Ramos (cell line): Measurements from ENCODE around the gene LPP.

Source experiments
- in situ Hi-C: fragments of 300-500 bp; cut with MboI; formaldehyde crosslinking; loops from one replicate; pipeline ENCODE4 v1.14.3; 2022; ENCODE audit warnings: low sequenced_read_pairs; ENCODE audit not compliant: unreplicated experiment

The LPP gene

DNA sequence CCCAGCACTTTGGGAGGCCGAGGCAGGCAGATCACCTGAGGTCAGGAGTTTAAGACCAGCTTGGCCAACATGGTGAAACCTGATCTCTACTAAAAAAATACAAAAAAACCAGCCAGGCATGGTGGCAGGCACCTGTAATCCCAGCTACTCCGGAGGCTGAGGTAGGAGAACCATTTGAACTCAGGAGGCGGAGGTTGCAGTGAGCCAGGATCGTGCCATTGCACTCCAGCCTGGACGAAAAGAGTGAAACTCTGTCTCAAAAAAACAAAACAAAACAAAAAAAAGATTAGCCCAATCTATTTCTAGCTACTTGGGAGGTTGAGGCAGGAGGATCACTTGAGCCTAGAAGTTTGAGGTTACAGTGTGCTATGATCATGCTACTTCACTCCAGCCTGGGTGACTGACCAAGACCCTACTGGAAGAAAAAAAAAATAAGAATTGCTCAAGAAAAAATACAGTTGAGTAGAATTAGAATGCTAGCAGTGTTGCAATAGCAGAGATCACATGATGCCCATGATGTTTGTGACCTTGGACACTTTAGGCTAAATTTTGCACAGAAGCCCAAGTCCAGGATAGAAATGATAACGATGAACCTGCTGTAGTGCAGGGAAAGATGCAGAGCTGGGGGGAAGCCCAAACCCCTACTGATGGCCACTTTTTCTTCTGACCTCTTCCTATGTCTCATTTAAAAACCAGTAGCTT lies 162.2 kb downstream of the LPP start:
- in situ Hi-C loops: no loop called here

DNA sequence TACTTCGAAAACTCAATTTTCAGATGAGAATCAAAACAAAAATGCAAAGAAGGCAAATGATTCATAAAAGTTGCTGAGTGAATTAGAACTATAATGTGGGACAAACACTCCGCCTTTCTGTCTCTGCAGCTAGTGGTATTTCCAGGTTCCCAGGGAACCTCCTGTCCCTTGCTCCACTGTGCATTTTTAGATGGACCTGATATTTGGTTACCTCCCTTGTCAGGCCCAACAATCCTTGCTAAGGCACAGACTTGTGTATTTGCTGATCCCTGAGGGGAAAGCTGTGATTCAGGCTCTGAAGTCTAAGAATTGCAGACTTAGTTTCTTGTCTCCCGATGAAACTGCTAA lies 162.7 kb downstream of the LPP start:
- in situ Hi-C loops: no loop called here

DNA sequence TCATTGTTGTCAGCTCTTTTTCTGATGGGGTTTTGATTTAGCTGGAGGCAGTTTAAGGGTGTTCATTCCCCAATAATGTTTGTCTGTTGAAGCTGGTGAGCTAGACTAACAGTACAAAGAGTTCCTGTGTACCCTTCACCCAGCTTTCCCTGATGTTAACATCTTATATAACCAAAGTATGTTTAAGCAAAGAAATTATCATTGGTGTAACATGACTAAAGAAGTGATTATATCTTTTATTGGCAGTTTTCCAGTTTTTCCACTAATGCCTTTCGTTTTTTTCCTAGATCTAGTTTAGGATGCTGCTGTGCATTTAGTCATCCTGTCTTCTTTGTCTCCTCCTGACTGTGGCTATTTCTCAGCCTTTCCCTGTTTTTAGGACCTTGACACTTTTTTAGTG lies 165.6 kb downstream of the LPP start:
- in situ Hi-C loops: no loop called here

DNA sequence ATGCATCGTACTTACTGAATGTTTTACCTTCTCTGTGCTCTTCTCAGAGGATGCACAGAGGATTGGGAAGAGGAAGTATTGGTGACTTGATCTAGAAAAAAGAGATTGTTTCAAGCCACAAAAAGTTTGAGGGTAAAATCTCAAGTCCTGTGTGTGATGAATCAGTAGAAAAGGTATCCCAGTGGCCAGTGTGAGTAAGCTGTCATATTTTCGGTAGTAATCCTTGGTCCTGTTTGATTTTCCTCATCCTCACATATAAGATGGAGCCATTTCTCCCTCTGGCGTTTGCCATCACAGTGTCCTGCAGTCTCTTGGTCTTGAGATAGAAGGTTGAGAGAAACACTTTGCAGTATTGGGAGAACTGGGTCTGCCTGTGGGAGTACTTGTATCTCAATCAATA lies 166.8 kb downstream of the LPP start:
- in situ Hi-C loops: no loop called here

DNA sequence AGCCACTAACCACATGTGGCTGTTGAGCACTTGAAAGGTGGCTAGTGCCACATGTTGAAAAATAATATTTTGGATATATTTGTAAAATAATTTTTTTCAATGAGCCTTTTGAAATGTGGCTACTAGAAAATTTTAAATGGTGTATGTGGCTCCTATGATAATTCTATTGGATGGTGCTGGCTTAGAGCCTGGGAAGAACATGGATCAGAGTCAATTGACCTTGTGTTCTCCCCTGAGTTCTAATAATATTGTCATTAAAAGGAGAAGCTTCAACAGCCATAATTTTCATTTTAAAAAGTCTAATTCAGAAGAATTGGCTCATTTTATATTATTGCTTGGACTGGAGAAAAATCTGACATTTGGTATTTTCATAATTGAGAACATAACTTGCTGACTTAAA lies 167.3 kb downstream of the LPP start:
- in situ Hi-C loops: no loop called here

DNA sequence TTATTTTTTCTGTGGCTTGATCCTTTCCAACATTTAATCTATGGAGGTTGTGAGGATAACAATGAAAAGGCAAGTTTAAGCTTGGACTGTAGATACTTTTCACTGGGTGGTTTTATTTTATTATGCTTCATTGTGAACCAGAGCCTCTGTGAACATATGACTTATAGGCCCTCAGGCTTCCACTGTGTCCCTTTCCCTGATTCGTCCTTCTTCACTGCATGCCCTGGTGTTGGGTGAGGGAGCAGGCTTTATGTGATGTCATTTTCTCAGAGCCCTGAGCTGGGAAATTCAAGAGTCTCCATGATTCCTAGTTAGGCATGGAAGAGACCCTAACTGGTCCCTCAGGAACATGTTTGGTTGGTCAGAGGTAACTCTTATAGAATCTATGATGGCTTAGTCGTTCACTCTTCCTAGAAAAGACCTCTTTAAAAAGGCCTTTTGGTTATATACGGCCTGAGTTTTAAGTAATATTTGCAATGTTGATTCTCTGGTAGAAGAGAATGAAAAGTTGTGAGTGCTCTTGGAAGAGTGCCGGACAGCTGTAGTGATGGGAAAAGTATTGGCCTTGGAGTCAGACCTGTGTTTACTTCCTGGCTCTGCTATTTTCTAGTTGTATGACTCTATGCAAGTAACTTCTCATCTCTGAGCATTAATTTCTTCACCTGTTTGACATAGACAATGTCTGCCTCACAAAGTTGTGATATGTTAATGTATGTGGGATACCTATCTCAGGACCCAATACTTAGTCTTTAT lies 168.4 kb downstream of the LPP start:
- in situ Hi-C loops: no loop called here

DNA sequence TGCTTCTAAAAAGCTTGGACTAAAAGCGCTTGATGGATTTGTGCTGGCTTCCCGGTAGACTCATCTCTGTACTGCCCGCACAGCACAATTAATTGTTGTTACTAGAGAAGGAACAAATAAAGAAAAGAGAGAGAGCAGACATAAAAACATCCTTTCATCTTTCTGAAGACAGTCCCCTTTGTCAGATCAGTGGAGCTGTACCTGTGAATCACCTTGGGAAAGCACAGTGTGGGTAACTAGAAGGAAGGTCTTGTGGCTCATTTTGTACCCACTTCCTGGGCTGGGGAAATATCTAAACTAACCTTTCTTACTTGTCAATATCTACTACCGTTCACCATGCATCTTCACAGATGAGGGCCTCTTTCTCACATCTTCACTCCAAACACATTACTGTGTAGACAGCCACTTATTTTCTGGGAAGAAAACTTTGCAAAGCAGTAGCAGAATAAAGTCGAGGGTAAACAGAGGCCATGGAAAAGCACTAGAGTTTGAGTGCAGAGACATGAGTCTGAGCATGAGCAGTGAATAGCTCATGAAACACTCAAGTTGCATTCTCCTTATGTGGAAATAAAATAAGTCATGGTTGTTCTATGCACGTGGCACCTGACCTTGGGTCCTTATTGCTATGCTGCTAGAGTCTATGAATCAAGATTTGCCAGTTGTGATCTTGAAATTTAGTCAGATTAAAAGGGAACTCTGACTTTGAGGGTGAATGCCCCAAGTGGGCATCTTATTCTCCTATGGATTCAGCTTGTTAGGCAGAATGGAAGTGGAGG lies 169.3 kb downstream of the LPP start:
- in situ Hi-C loops: no loop called here

DNA sequence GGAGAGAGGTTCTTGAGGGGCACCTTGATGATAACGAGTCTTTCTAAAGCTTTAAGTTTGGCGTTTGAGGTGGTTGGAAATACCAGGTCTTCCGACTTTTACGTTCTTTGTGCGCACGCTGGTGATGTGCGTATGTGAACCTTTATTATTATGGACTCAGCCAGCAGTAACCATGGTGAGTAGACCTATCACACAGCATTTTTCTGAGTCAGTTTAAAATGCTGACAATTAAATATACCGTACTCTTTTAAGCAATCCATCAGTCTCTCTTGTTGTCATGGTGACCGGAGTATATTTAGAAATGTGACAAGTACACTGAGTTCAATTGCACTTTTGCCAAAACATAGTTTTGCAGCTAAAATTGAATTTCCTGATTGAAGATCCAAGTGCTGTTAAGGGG lies 172.2 kb downstream of the LPP start:
- in situ Hi-C loops: no loop called here

DNA sequence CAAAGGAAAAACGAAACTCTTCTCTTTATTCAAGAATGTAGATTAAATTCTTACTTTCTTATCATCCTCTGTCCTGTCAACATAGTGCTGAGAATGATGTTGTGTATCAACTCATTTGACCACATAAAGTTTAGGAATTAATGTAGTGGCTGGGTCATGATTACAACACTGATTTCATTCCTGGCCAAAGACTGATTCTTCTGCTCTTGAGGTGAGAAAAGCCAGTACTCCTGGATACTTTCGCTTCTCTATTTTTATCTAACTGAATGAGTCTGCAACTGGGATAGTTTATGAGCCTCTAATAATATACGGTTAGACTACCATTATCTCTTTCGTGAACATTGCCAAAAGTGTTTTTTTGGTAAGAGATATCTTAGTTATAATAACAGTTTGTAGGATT lies 173.0 kb downstream of the LPP start:
- in situ Hi-C loops: no loop called here

DNA sequence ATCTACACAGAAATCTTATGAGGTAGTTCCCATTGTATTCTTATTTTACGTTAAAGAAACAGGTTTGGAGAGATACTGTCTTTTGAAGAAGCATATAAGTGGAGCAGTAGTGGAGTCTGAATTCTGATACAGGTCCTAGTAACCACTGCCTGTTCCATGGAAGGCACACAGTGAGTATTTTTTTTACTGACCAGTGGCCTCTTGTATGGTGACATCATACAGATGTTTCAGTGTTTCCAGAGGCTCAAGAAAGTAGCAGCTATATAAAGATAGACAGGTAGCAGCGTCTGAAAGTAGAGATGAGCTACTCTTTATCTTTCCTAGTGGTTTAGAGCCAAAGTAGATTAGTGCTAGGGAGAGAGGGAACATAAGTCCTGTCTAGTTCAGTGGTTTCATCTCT lies 173.5 kb downstream of the LPP start:
- in situ Hi-C loops: no loop called here

DNA sequence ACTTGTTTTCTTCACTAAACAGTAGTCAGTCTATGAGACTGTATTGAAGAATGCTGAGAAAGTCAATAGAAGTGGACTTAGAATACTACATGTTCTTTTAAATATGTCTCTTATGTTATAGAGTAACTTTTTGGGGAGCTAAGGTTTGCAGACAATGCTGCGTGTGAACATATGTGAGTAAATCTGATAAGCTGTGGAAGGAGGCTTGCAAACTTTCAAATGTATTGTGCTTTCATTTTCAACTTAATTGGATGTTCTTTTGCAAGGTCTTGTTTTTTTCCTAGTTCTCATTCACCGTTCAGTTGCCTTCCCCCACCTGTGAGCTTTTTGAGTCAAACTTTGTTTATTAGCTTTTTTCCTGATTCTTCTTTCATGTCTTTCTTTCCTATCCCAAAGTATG lies 176.2 kb downstream of the LPP start:
- in situ Hi-C loops: no loop called here

DNA sequence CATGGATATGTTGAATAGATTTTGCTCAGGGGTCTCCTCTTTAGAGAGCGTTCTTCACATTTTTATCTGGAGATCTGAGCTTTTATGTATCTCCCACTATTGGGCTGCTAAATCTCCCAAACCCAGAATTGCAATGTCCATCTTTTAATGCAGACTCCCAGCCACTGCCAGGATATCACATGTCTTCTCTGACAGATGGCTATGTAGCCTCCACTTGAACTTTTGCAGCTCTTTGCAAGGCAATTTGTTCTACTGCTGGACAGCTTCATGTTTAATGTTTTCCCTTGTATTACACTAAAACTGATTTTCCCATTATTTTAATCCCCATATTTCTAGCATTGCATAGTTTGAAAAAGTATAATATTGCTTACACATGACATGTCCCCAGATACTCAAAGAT lies 177.2 kb downstream of the LPP start:
- in situ Hi-C loops: no loop called here

DNA sequence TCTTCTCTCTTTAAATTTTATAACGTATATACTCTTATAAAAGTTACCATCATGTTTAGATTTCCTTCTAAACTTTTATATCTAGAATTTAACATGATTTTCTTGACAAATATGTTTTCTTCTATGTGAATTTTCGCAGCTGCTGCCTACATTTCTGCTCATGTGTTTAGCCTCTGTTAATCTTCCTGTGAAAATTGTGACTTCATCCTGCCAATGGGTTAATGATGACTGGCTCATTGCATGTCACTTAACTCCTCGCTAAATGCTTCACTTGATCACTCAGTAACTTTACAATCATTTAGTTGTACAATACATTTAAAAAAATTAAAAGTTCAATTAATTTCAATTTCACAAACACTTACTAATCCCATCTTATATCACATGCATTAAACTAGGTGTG lies 178.1 kb downstream of the LPP start:
- in situ Hi-C loops: no loop called here

DNA sequence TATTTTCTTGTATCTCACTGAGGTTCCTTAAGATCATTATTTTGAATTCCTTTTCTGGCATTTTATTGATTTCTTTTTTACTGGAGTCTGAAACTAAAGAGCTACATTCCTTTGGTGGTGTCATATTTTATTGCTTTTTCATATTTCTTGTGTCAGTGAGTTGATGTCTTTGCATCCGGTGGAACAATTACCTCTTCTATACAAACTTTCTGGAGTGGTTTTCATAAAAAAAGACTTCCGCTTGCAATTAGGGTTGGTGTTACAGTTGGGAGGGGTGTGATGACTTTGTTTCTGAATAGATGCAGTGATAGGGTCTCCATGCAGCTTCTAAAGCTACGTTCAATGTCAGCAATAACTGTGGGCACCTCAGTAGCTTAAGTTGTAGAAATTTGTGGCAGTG lies 181.7 kb downstream of the LPP start:
- in situ Hi-C loops: no loop called here

DNA sequence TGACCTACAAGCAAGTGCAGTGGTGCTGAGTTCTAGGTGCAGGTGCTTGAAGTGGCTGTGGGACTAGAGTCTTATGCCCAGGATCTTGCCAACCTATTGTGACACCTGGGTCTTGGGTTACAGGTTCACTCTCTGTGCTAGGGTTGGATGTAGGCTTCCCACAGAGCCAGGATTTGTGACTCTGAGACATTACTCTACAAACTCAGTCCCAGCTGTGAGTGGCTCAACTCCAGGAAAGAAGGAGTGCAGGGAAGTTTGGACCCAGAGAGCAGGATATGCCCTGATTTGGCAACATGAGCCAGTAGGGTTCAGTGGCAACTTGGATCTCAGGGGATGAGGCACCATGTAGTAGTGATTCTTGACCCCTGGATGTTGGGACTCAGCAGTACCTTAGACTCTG lies 182.2 kb downstream of the LPP start:
- in situ Hi-C loops: no loop called here

DNA sequence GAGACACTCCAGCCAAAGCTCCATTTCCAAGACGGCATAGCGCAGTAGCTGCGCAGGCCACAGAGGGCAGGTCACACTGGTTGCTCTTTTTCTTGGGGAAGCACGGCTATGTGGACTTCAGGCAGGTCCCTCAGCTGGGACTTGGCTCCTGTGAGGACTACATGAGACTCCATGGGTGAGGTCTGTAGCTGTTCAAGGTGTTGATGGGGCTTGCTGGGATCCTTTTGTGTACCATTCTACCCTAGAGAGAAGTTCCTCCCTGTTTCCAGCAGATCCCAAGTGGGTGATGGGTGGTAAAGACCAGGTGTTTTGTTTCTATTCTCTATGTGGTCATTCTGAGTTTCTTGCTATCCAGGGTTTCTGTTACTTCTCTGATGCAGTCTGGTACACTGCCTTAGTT lies 183.3 kb downstream of the LPP start:
- in situ Hi-C loops: no loop called here

DNA sequence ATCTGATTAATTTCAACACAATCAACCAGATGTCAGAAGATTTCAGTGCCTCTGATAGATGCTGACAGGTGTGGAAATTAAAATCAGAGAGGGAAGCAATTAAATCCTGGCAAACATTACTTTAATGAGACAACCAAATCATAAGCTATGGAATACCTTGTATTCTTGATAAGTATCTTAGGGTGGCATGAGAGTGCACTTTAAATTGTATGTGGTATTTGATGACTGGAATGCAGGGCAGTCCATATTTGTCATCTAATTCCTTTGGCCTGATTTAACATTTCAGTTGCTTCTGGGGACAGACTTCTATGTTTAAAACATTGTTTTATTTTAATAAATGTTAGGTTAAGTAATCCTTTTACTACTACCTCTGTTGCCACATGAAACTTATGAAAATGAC lies 184.1 kb downstream of the LPP start:
- in situ Hi-C loops: no loop called here

DNA sequence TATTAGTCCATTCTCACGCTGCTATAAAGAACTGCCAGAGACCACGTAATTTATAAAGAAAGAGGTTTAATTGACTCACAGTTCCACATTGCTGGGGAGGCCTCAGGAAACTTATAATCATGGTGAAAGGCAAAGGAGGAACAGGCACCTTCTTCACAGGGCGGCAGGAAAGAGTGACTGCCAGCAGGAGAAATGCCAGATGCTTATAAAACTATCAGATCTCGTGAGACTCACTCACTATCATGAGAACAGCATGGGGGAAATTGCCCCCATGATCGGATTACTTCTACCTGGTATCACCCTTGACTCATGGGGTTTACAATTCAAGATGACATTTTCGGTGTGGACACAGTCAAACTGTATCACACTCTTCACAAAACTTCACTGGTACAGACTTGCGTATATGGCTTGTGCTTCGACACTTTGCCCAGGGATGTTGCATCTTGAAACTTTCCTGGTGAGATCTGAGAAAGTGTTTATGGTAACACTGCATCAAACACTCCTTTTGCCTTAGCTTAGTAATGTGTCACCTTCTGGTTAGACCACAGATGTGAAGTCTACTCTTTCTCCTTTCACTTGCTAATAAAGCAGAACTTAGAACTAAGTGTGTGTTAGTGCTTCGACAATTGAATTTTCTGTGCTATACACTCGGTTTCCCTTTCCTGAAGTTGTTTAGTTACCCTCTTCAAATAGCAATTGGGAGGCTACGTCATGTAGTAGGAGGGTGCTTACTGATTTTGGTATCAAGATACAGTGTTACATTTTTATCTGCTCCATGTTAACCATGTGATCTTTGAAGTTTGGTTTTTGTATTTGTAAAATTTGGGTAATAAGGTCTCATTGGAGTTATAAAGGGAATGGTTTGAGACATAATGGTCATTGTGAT lies 185.7 kb downstream of the LPP start:
- in situ Hi-C loops: no loop called here

DNA sequence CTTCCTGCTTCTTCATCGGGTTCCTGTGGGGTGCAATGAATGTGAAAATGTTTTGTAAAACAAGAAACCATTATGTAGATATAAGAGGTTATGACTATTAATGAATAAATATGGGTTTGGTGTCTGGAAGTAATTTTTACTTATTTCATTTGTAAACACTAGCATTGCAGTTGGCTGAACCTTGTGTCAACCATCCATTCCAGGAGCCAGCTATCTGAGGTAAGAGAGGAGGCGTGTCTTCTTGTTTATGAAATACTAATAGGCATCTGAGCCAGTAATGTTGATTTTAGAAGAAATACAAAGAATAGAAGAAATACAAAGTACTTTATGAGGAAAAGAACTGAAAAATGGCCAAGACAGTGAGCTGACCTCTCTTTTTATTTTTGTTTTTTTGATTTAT lies 187.5 kb downstream of the LPP start:
- in situ Hi-C loops: no loop called here

DNA sequence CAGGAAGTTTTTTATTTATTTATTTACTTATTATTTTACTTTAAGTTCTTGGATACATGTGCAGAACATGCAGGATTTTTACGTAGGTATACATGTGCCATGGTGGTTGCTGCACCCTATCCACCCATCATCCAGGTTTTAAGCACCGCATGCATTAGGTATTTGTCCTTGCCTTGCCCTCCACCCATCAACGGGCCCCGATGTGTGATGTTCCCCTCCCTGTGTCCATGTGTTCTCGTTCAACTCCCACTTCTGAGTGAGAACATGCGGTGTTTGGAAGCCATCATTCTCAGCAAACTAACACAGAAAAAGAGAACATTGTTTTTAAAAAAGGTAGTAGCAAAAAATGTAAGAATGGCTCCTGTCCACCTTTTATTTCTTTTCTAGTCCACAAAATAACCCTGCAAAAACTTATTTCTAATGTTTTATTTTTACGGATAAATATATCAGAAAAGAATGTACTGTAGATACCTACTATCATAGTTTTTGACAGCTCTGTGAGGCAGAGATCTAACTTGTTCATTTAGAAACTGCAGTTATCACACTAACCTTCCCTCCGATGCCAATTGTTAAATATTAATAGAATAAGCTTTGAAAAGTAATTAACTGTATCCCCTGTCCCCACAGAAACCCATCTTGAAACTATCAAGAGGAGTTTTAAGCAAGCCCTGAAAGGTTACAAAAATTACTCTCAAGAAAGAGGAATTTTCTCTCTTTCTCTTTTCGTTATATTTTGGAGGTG lies 189.2 kb downstream of the LPP start:
- in situ Hi-C loops: no loop called here
